HL-60 (cell line): ENCODE data around the gene ELAC2.

Experiments
- POLR2AphosphoS5 ChIP-seq: IDR thresholded peaks from 2 replicates; pipeline ENCODE4 v1.6.1; 2012; ENCODE audit warnings: low read depth
- REST ChIP-seq: IDR thresholded peaks from 2 replicates; pipeline ENCODE4 v1.6.1; 2012; ENCODE audit warnings: low read depth; ENCODE audit not compliant: insufficient replicate concordance

GRCh38 chr17:13031718-13032350 is 14.0 kb upstream of the ELAC2 start:
- TF ChIP-seq POLR2AphosphoS5 (no peak), REST (no peak)
